Measurements from ENCODE around the gene SLC48A1.
"Not testable (repeated sequence)": the region's sequence is repeated elsewhere in the genome, so short reads cannot be mapped to it uniquely, and the experiment has no call there.

The SLC48A1 gene

DNA sequence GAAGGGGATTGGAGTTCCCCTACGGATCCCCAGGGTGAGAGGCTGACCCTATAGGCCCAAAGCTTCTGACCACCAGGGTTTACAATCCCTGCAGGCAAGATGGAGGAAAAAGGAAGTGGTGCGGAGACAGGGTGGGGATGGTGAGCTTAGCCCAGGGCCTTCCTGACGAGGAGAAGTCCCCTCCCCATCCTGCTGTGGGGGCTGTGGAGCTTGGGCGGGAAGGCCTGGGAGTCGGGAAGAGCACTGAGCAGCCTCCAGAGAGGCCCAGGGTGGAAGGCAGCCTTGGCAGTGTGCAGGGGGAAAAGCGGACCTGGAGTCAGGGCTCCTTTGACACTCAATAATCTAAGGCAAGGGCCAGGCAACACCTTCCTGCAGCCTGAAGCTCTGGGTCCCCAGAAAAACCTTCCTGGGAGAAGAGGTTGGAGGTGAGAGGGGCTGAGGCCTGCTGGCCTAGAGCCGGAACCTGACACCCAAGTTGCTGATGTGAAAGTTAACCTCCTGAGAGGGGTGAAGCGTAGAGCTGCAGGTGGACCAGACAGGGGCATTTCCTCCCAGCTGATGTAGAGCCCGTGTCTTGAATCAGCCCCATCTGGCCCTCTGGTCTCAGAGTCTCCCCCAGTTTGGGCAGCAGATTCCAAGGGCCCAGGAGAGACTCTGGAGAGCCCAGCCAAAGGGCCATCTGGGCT, 40.6 kb downstream of the SLC48A1 start:
- no peak for DNase-seq

GRCh38 chr12:47814539-47815170, 41.6 kb downstream of the SLC48A1 start:
- DNase-seq: no peak

DNA sequence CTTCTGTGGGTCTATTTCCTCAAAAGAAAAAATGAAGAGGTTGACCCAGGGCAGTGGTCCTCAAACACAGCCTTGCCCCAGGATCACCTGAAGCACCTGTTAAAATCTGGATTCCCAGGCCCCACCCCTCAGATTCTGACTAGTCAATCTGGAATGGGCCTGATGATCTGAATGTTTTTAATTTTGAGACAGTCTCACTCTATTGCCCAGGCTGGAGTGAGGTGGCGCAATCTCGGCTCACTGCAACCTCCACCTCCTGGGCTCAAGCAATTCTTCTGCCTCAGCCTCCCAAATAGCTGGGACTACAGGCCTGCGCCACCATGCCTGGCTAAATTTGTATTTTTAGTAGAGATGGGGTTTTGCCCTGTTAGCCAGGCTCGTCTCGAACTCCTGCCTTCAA, 42.4 kb downstream of the SLC48A1 start:
- not testable (repeated sequence) for DNase-seq

GRCh38 chr12:47816403-47817271, 43.6 kb downstream of the SLC48A1 start:
- no peak for DNase-seq

- DNase-seq: no peak
These were observed 44.4 kb downstream of the SLC48A1 start for GRCh38 chr12:47817272-47818006.

DNA sequence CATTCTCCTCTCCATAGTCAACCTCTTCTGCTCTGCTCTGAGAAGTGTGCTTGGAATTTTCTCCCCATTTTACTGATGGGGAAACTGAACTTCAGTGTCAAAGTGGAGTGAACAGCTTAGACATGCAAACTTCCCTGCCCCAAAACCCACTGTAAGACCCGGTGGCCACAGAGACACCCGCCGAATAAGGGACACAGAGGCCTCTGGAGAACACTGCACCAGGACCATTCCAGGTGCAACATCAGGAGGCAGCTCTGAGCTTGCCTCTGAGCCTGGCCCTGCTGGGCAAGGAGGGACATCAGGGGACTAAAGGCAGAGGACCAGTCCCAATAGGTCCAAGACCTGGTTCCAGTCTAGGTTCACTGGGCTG, 45.0 kb downstream of the SLC48A1 start:
- no peak for DNase-seq

- DNase-seq: no peak
These were observed 45.6 kb downstream of the SLC48A1 start for GRCh38 chr12:47818467-47819137.

- DNase-seq: peak; percentile 29
These were observed 46.3 kb downstream of the SLC48A1 start for GRCh38 chr12:47819138-47819895.

GRCh38 chr12:47819896-47820630, 47.0 kb downstream of the SLC48A1 start, which contains the start of gene HDAC7:
HDAC7 (minus strand) TSS chr12:47819903; CDS start chr12:47819785, 118 bp downstream.
- peak; percentile 53 for DNase-seq

GRCh38 chr12:47820631-47821345, 47.8 kb downstream of the SLC48A1 start:
- no peak for DNase-seq

DNA sequence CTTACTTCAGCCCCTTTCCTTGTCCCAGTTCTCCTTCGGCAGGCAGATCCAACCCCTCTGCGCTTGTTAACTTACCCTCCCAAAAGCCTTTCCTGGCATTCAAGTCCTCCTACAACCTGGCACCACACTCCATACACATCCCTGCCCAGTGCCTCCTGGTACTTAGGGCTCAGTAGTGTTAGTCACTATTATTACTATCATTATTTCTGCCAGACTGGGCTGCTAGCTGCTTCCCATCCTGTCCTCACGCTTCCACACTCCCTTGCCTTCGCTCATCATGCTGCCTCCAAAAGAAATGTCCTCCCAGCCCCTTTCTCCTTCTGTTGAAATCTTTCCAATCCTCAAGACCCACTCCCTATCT, 48.3 kb downstream of the SLC48A1 start:
- DNase-seq: no peak

- no peak for DNase-seq
These were observed 49.4 kb downstream of the SLC48A1 start for GRCh38 chr12:47822401-47822800.

- DNase-seq: no peak
These were observed 49.8 kb downstream of the SLC48A1 start for GRCh38 chr12:47822863-47823262.

DNA sequence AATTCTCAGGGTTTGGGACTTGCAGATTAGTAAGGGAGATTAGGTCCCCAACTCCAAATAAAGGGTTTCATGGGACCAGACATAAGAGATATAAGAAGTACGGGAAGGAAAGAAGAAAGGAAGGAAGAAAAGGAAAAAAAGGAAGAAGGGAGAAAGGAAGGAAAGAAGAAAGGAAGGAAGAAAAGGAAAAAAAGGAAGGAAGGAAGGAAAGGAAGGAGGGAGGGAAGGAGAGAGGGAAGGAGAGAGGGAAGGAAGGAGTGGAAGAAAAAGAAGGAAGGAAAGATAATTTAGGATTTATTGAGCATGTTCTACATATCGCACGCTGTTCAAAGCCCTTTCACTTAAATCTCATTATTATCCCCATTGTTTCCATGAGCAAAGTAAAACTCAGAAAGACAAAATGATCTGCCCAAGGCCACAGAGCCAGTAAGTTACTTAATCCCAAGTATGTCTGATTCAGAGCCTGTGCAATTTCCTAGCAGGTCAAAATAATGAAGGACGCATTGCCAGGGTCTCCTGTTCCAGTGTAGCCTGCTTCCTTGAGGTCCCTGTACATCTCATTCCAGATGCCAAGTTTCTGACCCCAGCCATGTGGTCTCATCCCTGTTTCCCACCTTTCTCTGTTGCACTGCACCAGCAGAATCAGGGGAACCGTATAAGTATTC, 50.5 kb downstream of the SLC48A1 start:
- no peak for DNase-seq

- DNase-seq: no peak
These were observed 51.2 kb downstream of the SLC48A1 start for GRCh38 chr12:47824198-47824597.

DNA sequence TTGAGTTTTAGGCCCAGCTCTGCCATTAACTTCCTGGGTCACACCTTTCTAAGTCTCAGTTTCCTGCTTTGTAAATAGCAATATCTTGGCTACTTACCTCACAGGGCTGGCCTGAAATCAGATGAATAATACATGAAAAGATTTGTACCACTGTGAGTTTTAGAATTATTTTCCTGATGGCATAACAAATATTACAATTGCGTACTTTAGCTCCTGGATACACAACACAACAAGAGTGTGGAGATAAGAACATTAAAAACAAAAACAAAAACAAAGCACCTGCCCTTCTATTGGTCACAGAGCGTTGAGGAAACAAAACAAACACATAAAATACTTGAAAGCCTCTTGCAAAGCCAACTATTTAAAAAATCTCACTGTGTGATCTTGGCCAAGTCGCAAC, 51.6 kb downstream of the SLC48A1 start:
- no peak for DNase-seq

DNA sequence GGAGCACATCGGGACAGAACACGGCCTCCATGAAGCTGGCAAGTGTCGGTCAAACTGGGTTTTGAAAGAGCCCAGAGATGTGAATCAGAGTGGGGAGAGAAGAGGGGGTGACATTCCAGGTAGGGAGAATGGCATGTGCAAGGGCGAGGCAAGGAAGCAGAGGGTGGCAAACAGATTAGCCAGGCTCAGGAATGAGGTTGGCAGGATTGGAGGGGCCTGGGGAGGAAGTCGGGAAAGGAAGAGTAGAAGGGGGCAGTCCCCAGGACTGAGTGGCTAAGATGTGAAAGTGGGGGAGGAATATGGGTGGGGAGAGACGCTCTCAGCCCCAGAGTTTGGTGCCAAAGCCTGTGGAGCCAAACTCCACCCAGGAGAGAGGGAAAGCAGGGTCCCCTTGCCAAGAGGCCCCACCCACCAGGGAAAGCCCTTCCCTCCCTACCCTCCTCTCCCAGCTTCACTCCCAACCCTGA, 52.2 kb downstream of the SLC48A1 start:
- no peak for DNase-seq

DNA sequence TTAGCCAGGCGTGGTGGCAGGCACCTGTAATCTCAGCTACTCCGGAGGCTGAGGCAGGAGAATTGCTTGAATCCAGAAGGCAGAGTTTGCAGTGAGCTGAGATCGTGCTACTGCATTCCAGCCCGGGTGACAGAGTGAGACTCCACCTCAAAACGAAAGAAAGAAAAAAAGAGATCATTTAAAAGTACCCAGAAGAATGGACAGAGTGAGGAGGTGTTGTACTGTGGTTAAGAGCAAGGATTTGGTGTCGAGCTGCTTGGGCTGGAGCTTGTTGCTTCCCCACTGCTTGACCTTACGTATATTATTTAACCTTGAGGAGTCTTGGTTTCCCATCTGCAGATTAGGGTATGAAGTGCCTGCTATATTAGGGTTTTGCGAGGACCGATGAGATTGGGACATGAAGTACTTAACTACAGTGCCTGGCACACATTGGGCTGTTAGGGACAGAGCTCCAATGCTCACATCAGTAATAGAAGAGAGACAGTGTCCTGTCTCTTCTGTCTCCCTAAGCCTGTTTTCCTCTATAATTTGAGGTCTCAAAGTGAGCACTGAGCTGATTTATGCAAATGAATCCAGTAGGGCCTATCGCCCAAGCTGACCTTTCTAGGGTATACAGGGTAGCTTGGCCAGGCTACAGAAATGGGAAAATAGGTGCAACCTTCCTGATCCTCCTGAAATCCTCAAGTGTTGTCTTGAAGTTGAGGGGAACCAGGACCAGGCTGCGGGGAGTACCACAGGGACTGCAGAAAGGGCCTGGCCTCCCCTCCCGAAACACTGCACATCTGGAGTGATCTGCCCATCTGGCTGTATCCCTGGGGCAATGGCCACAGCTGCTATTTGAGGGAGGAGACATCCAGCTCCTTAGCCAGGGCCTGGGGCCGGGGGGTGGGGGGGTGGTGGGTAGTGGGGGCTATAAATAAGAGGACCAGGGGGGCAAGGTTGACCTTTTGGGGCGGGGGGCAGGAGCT, 55.3 kb downstream of the SLC48A1 start:
- no peak for DNase-seq
